Endothelial cell of umbilical vein (primary cell): ENCODE results near the gene GPA33.

Experiments used
- CTCF ChIP-seq, 2 donors: IDR thresholded peaks; 1 replicate in 1 of 2; 2 replicates in 1 of 2; pipeline ENCODE4 v1.5.1; 2011; ENCODE audit warnings: low read length in 2 of 2, mild to moderate bottlenecking in 2 of 2, moderate library complexity in 2 of 2, control low read depth in 1 of 2, inconsistent platforms in 1 of 2, low read depth in 1 of 2; ENCODE audit not compliant: insufficient read depth in 1 of 2; ENCODE audit errors: extremely low read depth in 1 of 2
- EZH2 ChIP-seq: IDR thresholded peaks from 2 replicates; pipeline ENCODE4 v1.6.1; 2012; ENCODE audit warnings: borderline replicate concordance, low read depth, mild to moderate bottlenecking, moderate library complexity, low read length, inconsistent platforms; ENCODE audit not compliant: severe bottlenecking
- FOS ChIP-seq: IDR thresholded peaks from 2 replicates; pipeline ENCODE4 v1.6.1; 2011; ENCODE audit warnings: mild to moderate bottlenecking, low read length, moderate library complexity, borderline replicate concordance; ENCODE audit not compliant: insufficient read depth
- JUN ChIP-seq: IDR thresholded peaks from 2 replicates; pipeline ENCODE4 v1.6.1; 2011; ENCODE audit warnings: borderline replicate concordance, low read depth; ENCODE audit not compliant: insufficient read length, insufficient read depth
- MAX ChIP-seq: IDR thresholded peaks from 2 replicates; pipeline ENCODE4 v1.6.1; 2011; ENCODE audit not compliant: insufficient read depth, insufficient read length
- MYC ChIP-seq: IDR thresholded peaks from one replicate; pipeline ENCODE4 v1.6.1; 2011; ENCODE audit warnings: mild to moderate bottlenecking, low read depth, low read length
- POLR2A ChIP-seq: IDR thresholded peaks from 2 replicates; pipeline ENCODE4 v1.6.1; 2012; ENCODE audit warnings: low read depth, mild to moderate bottlenecking, control low read depth, low read length
- POLR2AphosphoS5 ChIP-seq: IDR thresholded peaks from 2 replicates; pipeline ENCODE4 v1.6.1; 2012; ENCODE audit warnings: low read depth, mild to moderate bottlenecking, control low read depth, low read length, moderate library complexity; ENCODE audit not compliant: insufficient read depth

GRCh38 chr1:167088746-167089417 lies 1.3 kb downstream of the GPA33 start:
- no peak for TF ChIP-seq CTCF (IDR thresholded peaks at IDR 0.05; ENCODE audit: extremely low read depth in 1 of 2, insufficient read depth in 1 of 2, low read depth in 1 of 2, low read length in 2 of 2)
- no peak for TF ChIP-seq JUN
- no peak for TF ChIP-seq EZH2
- no peak for TF ChIP-seq POLR2A
- no peak for TF ChIP-seq POLR2AphosphoS5
- no peak for TF ChIP-seq MAX
- TF ChIP-seq MYC = no peak
- TF ChIP-seq FOS = no peak
